ENCODE results near the gene TNF. TPM values are rescaled to one million over a fixed set of nuclear protein-coding genes. Genes with fewer than 3 reads are reported as not detected.

The TNF gene
- total RNA-seq, 2 experiments from 2014 or later: 2.5 to 3.5 TPM

- Histone ChIP-seq H3K79me2 (ENCODE audit: insufficient read depth, low read depth, low read length) (peaks cover 65% of the 10 kb centered on the region), H3K4me3 (ENCODE audit: low read depth, low read length, poor library complexity, severe bottlenecking) (no peak overlapping the region), H3K4me1 (ENCODE audit: insufficient read depth, low read length, poor library complexity, severe bottlenecking) (peaks cover 22% of the 10 kb centered on the region), H3K36me3 (ENCODE audit: insufficient read depth, low read length) (peaks cover 99% of the 10 kb centered on the region), H3K9me3 (ENCODE audit: low read length) (no peaks in the 10 kb centered on the region), H4K20me1 (ENCODE audit: insufficient read depth, low read length) (peaks cover 47% of the 10 kb centered on the region), H2AFZ (ENCODE audit: low read length) (no peak overlapping the region), H3K9me2 (ENCODE audit: insufficient read depth, low read length) (no peaks in the 10 kb centered on the region), H3K27ac (ENCODE audit: low read depth, low read length, poor library complexity, severe bottlenecking) (no peak overlapping the region), H3K4me2 (ENCODE audit: low read length) (no peak overlapping the region)
- TF ChIP-seq CTCF (conservative IDR thresholded peaks at IDR 0.05; ENCODE audit: low read length): no peak
- no peak for TF ChIP-seq EZH2phosphoT487 (IDR thresholded peaks at IDR 0.05; ENCODE audit: borderline replicate concordance, low read depth, low read length)
- BruUV-seq (replicated peaks): no TSS peak
- POLR2A ChIA-PET: no interaction called here
- no peak for DNase-seq (ENCODE audit: low spot score)
- CTCF ChIA-PET (ENCODE audit: unreplicated experiment): no interaction called here
- intact Hi-C loops (cut with micrococcal nuclease; ENCODE audit: unreplicated experiment): no loop called here
Measured at GRCh38 chr6:31535538-31536324, 39.6 kb upstream of the TNF start.

DNA sequence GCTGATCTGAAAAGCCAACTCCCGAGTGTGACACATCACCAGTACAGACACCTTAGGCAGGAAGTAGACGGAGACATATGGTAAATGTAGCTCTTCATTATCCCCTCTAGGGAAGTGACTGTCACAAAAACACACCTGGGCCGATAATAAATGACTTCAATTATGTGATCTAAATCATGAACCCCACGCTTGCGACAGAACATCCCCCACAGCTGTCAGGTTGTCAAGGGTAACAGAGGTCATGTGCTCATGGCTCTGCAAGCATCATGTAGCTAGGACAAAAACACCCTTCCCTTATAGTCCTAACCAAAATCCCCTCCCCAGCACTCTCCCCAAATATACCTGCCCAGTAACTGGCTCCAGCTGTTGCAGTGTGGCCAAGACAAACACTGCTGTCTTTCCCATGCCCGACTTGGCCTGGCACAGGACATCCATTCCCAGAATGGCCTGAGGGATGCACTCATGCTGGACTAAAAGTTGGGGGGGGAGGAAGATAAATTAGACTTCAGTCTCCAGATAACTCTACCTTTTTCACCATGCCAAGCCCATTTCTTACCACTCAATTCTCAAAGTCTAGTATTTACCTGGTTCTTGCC lies 36.5 kb upstream of the TNF start:
- H3K27ac ChIP-seq (ENCODE audit: low read depth, low read length, poor library complexity, severe bottlenecking): peak overlapping the region; percentile 6
- no peak overlapping the region for H2AFZ ChIP-seq (ENCODE audit: low read length)
- no peaks in the 10 kb centered on the region for H3K9me2 ChIP-seq (ENCODE audit: insufficient read depth, low read length)
- peaks cover 36% of the 10 kb centered on the region for H3K4me1 ChIP-seq (ENCODE audit: insufficient read depth, low read length, poor library complexity, severe bottlenecking)
- peaks cover 74% of the 10 kb centered on the region for H3K36me3 ChIP-seq (ENCODE audit: insufficient read depth, low read length)
- DNase-seq (ENCODE audit: low spot score): peak; percentile 41
- H4K20me1 ChIP-seq (ENCODE audit: insufficient read depth, low read length): peaks cover 47% of the 10 kb centered on the region
- BruUV-seq (replicated peaks): no TSS peak
- no peak for TF ChIP-seq CTCF (conservative IDR thresholded peaks at IDR 0.05; ENCODE audit: low read length)
- no peak for TF ChIP-seq EZH2phosphoT487 (IDR thresholded peaks at IDR 0.05; ENCODE audit: borderline replicate concordance, low read depth, low read length)
- peak overlapping the region; percentile 100 for H3K4me2 ChIP-seq (ENCODE audit: low read length)
- CTCF ChIA-PET (ENCODE audit: unreplicated experiment): no interaction called here
- peak overlapping the region; percentile 77 for H3K4me3 ChIP-seq (ENCODE audit: low read depth, low read length, poor library complexity, severe bottlenecking)
- POLR2A ChIA-PET: interaction anchor here (0.6 to 1.1 kb wide), 3 partner anchors 35 to 108 kb away, joined by 3 to 5 read pairs (median 3); no protein-coding TSS in a partner anchor
- intact Hi-C loops (cut with micrococcal nuclease; ENCODE audit: unreplicated experiment): no loop called here
- H3K79me2 ChIP-seq (ENCODE audit: insufficient read depth, low read depth, low read length): peaks cover 89% of the 10 kb centered on the region
- no peaks in the 10 kb centered on the region for H3K9me3 ChIP-seq (ENCODE audit: low read length)
